Activated T-cell treated with anti-CD3 and anti-CD28 coated beads for 48 hours (primary cell): ENCODE measurements around the gene MS4A6E.
"Not testable (repeated sequence)": the region's sequence is repeated elsewhere in the genome, so short reads cannot be mapped to it uniquely, and the experiment has no call there.

Experiments used
- DNase-seq: peaks from one replicate; pipeline ENCODE4 v3.0.0-alpha.2; 2020; ENCODE audit warnings: low read depth

Gene MS4A6E

DNA sequence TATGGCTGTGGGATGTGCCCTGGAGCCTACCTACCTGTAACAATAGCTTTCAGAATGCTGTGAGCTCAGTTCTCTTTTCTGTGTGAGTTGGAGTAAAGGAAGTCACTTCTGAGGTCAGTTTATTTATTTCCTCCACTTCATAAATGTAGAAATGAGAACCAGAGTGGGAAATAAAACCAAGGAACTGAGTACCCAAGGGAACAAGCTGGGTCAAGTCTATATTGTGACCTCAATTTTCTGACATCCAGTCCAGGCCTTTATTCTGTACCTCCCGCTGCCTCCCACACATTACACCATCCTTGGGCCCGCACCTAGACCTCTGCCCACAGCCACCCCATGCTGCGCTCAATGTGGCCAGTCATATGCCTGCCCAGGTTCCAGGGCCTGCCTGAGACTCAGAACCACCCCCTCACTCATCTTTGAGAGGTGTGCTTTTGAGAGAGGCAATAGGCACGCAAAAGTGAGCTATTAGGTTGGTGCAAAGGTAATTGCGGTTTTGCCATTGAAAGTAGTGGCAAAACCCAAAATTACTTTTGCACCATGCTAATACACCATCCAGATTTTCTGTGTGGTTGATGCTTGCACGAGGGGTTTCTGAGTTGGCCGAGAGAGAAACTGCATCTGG, 9.8 kb downstream of the MS4A6E start:
- no peak for DNase-seq

DNA sequence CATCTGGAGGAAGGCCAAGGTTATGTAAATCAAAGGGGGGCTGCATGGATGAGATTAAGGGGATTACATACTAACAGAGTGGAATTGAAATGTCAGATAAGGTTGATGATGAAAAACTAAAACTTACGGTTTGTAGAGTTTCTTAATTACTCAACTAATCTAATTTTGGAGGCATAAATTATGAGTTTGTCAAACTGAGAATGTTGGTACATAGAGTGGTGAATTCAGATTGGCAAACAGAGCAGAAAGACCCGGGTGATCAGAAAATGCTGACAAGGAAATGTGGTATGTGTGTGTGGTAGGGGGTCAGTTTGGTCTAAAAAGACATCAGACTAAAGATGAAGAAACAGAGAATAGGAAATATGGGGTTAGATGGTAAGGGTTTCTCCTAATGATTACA, 11.0 kb downstream of the MS4A6E start:
- no peak for DNase-seq

DNA sequence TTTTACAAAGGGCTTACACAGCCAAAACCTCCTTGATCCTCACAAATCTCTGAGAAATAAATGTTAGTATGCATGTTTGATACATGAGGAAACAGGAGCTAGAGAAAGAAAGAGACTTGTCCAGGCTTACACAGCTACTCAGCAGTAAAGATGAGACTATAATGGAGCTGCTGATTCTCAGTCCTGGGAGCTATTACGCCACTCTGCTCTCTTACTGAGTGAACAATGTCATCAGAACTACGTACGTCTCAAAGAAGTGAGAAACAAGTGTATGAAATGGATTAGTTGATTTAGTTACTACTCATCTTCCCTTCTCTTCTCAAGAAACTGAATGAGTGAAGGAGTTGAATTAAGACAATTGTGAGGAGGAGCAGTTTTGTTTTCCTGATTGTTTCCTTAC, 12.3 kb downstream of the MS4A6E start:
- no peak for DNase-seq

DNA sequence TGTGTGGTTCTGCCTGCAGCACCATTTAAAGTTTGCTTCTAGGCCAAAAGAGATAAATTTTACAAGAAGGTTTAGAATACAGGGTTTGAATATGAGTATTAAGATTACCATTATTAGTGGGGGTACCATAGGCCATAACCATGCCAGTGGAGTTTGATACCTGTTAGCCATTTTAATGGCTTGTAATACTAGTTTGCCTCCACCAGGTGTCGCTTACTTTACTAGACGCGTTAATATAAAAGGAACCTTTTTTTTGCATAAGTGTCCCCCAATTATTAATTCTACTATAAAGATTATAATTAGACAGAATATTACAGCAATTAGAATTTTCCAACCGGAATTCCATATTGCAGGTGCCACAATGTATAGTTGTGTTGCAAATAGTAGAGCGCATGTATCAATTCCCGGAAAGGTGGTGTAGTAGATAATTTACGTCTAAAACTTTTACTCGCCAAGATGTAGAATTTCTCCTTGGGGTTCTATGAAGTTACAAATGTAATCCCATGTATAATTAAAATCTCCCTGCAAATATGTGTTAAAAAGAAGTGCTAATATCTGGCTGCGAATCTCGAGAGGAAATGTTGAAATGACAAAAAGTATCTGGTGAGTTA, 16.1 kb downstream of the MS4A6E start:
- DNase-seq, result no peak

DNA sequence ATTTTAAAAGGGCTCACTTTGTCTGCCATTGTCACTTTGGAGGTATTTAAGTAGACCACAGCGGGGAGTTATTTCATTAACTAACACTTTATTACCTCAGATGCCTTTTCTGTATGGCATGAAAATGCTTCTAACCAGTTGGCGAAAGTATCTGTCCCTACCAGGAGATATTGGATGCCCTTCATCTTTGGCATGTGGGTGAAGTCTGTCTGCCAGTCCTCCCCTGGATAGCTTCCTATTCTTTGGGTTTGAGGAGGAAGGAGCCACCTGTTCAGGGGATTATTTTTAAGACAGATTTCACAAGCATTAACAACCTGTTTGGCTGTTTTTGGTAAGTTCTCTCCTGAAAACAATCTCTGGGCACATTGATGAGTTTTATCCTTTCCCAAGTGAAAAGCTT, 17.1 kb downstream of the MS4A6E start:
- DNase-seq, result no peak

DNA sequence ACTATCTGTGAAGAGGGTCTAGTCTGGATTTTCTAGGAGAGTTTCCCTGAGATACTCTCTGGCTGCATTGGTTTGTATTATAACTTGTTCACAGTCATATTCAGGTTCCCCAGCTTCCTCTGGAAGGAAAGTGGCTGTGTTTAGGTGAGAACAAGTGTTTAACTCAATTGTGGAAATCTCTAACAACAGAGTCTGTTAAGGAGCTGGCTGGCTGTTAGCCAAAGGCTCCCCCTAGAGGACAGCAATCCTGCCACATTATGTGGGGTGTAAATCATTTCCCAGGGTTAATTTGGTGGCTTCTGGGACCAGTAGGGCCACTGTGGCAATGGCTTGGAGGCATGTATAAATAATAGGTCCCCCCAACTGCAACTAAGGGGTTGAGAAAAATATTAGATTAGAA, 18.4 kb downstream of the MS4A6E start:
- peak; percentile 8 for DNase-seq

DNA sequence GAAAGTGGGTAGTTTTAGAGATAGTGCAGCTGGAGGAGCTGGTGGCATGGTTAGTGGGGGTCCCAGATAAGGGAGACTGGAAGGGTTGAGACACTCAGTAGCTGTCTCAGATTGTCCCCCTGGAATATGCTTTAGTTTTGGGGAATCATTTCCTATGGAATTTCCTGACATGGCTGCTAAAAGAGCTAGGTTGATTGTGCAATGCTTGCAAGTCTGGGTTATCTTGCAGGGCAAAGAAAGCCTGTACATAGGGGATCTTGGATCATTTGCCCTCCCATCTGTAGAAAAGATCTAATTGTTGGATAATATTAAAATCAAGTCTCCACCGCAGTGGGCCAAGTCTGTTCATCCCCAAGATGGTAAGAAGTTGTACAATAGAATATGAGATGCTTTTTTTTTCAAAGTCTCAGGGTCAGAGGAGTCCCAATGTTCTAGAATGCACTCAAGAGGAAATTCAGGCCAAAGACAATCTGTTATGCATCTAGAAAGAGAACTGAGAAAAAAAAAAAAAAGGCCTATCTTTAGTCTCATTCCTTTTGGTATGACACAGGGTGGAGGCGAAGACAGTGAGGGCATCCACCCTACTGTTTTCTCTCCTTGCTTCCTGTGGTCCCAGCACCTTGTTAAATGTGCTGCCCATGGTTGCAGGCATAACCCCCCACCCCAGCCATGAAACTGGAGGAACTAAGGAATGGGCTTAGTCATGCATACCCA, 20.2 kb downstream of the MS4A6E start:
- no peak for DNase-seq

DNA sequence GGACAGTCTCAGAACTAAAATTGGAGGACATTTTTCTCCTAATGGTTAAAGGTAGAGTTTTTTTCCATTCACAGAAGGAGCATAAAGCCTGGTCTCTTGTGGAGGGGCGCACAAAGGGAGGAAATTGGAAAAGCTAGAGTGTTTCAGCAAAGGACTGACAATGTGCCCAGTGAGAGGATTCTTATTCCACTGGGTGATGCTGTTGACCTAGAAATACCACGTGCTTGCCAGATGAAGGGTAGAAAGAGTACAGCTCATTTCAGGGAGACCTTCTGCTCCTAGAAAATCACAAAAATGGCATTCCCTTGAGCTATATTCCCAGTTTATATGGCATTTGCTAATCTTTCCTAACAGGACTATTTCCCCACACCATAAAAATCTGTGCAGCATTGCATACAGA, 21.1 kb downstream of the MS4A6E start:
- DNase-seq, result no peak

DNA sequence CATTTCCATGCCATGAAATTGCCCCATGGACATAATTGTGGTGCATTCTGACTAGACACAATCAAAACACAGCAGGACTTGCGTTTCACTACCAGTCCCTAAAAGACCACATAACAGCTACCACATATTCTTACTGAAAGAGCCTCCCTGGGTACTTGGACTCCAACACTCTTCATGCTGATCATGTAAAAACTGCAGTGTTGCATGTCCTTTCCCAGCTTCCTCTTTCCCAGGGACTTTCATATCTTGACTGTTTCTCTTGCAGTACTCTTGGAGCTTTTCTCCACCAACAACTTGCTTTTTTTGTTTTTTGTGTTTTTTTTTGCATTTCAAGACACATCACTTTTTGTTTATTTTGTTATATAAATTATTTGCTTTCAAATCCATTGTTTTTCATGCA, 22.9 kb downstream of the MS4A6E start:
- no peak for DNase-seq

DNA sequence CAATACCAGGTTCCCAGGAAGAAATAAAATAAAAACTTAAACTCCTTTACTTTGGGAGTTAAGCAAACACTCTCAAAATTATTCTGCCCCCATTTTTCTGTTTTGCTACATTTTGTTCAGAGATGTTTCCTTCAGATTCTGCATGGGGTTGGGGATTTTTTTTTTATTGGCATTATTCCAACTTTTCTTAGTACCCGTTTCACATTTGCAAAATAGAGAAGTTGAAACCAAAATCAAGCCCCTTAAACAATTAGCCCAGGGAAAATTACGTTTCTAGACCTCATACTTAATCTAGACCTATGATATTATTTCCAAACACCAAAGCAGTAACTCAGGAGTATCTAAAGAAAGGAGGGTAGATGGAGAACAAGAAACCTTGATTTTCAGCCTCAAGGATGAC, 30.7 kb downstream of the MS4A6E start:
- no peak for DNase-seq

DNA sequence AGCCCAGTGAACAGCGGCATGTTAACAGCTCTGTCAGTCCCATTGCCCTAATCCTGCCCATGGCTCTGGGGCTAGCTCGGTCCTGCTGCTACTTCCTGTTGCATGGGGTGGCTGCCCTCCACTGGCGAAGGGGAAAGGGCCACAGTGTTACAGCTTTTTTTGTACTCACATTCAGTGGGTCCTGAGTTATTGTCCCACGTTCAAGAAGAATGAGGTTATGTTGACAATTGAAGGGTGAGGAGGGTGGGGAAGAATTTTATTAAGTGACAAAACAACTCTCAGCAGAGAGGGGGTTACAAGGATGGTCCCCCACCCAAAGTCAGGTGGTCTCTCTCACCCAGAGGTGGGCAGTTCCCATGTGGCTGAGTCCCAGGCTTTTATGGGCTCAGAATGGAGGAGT, 33.6 kb downstream of the MS4A6E start:
- DNase-seq, result no peak

DNA sequence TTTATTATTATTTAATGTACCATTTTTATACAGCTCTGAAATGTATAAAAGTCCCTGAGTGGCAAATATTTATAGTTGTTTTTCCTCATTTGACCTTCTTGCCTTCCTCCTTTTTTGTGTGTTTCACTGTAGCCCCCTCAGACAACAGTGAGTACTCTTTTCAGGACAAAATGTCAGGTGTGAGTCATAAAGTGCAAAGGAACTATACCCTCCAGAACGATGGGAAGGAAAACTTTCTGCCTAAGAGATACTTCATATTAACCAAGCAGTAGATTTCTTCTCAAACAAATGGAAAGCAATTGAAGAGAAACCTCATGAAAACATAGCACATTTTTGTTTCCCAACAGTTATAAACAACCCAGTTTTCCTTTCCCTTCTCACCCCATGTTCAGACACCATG, 35.2 kb downstream of the MS4A6E start:
- no peak for DNase-seq

DNA sequence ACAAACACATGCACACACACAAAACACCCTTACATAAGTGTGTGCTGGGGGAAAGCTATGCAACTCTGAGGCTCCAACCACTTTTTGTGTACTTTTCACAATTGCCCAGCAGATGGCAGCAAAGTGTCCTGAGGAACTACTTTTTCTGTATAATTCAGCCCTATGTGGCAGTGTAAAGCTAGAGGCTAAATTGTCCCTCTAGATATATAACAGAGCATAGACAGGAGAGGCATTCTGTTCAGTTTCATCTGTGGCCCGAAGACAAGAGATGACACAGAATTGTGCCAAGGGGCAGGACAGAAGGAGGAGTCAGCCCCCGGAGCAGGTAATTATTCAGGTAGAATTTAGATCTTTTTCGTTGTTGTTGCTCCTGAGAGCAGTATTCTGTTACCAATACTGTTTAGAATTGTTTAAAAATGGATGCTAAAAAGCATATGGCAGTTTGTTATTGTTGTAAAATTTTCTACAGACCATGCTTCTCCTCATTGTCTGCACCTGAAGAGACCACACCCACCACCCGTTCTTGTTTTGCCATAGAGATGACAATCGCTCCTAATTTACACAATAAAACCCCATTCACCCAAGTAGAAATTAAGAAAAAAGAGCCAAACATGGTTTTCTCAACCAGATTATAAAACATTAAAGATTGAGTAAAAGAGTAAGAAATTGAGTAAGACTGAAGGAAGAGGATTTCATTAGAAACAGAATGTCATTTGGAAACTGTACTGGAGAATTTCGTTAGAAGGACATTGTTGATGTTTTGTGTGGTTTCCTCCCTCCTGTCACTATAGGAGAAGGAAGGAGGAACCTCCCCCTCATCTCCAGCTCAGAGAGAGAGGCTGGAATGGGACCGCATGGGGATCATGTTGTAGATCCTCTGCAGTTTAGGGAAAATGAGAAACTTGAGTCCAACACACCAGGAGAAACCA, 36.8 kb downstream of the MS4A6E start:
- peak; percentile 25 for DNase-seq

DNA sequence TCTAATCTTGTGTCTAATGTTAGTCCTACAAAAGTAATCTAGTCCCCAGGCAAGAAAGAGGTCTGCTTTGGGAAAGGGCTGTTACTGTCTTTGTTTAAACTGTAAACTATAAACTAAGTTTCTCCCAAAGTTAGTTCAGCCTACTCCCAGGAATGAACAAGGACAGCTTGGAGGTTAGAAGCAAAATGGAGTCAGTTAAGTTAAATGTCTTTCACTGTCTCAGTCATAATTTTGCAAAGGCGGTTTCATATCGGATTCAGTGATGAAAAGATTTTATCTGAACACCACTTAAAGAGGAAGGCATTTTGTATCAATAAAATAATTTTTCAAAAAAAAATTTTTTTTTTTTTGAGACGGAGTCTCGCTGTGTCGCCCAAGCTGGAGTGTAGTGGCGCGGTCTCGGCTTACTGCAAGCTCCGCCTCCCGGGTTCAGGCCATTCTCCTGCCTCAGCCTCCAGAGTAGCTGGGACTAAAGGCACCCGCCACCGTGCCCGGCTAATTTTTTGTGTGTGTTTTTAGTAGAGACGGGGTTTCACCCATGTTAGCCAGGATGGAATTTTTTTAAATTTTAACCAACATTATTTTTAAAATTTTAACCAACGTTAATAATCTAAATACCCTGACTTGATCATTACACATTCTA, 39.3 kb downstream of the MS4A6E start:
- not testable (repeated sequence) for DNase-seq

DNA sequence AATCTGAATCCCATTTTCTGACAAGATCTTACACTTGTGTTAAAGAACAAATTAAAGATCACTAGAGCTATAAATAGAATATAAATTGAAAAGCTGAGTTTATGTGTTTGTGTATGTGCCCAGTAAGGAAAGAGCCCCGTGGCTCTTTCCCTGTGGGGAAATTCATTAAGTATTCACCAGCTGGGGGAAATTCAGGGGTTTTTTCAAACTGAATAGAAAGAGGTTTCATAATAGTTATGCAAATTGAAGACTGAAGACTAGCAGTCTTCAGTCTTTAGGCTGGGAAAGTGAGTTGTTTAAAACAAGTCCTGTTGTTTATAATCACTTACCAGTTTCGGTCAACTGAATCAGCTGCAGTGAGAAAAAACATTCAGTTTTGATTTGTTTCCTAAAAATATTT, 40.0 kb downstream of the MS4A6E start:
- no peak for DNase-seq

DNA sequence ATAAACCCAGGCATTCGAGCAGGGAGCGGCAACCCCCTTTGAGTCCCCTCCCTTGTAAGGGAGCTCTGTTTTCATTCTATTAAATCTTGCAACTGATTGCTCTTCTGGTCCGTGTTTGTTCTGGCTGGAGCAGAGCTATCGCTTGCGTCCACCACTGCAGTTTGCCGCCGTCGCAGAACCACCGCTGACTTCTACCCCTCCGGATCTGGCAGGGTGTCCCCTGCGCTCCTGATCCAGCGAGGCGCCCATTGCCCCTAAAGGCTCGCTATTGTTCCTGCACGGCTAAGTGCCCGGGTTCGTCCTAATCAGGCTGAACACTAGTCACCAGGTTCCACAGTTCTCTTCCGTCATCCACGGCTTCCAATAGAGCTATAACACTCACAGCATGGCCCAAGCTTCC, 40.8 kb downstream of the MS4A6E start:
- DNase-seq, result no peak

DNA sequence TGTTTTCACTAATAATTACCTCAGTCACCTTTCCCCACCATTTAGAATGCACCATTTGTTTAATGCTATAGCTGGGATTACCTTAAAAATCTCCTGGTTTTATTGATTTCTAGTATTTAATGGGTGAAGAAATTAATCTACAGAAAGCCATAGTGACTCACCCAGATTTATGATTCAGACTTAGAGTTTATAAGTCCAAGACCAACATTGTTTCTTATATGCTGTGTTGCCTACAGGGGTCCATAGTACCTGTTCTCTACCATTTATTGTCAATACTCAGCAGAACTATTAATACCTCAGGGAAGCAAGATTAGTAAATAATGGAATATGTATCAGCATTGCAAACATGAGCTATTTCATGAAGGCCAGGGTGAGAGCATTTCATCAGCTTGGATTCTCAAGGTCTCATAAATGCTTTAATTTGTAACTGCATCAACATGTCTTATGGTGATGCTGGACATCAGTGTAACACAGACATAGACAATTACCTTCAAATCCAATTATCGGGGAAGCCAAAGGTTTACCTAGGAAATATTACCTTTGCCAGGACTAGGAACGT, 43.3 kb downstream of the MS4A6E start:
- no peak for DNase-seq

DNA sequence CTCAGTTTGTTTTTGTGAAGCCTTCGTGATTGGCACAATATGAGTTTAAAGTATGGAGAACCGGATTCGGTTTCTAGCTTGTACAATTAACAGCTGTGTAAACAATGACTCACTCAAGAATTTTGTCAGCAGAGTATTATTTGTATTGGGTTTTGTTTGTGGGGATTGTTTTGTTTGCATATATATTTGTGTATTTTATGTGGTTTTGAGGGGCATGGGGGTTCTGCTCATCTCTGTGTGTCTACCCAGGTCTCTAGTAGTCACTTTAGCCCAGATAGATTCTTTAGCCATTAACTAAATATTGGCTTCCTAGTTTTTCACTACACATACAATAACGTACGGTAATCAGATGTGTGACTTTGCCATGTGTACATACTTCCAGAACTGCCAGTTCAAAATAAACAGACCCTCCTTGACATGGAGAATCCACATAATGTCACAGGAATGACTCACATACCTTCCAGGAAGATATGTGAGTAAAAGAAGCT, 43.8 kb downstream of the MS4A6E start:
- no peak for DNase-seq

DNA sequence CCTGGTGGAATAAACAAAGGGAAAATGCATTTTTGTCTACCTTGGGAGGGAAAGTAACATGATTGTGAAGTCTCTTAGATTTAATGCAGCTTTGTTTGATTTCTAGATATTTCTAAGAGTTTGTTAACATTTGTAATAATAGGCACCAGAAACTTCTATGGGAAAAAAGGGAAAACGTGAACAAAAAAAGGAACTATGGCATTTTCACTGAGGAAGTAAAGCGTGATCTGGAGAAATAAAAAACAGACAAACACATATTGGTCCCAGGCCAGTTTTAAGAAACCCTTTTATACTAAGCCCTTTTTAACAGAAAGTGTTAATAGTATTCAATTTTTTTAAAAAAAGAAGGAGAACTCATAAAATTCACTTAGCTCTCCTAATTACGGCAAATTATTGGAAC, 44.3 kb downstream of the MS4A6E start:
- DNase-seq, result no peak

DNA sequence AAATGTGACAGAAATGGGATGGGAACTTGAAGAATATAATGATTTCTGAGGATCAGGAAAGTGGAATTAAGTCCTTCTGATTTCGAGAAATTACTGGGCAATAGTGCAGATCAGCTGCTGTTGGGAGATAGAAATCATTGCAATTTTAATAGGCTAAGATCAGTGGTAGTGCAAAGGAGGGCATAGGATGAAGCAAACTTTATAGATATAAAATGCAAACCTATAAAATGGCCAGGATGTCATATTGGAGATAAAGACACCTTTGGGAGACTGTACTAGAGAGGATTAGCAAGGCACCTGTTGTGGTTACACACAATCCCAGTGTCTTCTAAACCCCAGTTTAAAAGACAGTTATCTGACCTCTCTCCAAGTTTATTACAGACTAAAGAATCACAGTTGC, 44.8 kb downstream of the MS4A6E start:
- DNase-seq, result no peak

DNA sequence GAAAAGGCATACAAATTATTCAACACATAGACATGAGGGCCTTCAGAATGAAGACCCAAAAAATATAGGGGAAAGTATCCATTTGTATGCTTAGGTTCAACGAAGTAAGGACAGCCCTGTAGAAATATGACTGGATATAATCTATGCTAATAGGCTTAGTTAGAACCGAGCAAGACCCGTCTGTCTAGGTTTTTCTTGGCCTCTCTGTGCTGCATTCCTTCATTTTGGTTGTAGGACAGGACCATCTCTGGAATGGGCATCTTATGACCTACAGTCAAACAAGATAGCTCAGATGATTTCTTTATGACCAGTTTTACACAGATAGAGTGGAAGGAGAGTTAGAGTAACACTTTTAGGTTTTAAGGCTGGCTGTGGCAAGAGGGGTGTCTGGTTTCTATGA, 45.7 kb downstream of the MS4A6E start:
- no peak for DNase-seq

DNA sequence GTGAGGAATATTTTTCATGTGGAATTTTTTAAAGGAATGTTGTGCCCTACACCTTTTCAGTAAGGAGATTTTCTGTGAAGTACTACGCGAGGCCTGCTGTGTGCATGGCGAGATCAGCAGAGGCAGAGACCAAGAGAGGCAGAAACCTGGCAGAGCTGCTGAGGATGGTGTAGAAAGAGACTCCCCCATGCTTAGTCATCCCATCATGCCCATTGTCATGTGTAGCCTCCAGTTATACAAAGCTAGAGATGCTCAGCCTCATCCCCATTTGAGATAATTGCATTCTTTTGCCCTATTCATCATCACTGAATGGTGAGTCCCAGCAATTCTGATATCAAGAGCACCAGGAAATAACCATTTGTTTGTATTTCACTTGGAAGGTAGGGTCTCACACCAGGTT, 48.3 kb downstream of the MS4A6E start:
- no peak for DNase-seq
